Natural killer cell (primary cell): ENCODE results near the gene TPI1. TPM values are rescaled to one million over a fixed set of nuclear protein-coding genes. Genes with fewer than 3 reads are reported as not detected.

Experiments
- ATAC-seq, 3 donors: fragments of 150-1000 bp in 2 of 3; fragments of 200-7000 bp in 1 of 3; cut with Tn5 transposase; 1 replicate in 1 of 3; 2 replicates in 2 of 3; pipeline ENCODE4 v1.10.0; 2021; ENCODE audit warnings: mild to moderate bottlenecking in 2 of 3, moderate library complexity in 2 of 3
- DNase-seq, 2 donors: peaks; one replicate each; pipeline versions ENCODE4 v3.0.0 to v3.0.0-alpha.2; 2013 to 2021; ENCODE audit warnings: mixed read lengths in 1 of 2
- H3K27ac ChIP-seq: one replicate; pipeline ENCODE4 v1.5.1; 2013; ENCODE audit warnings: mild to moderate bottlenecking, low read length
- H3K27me3 ChIP-seq: one replicate; pipeline ENCODE4 v1.6.1; 2013; ENCODE audit warnings: low read length; ENCODE audit not compliant: control insufficient read depth, insufficient read depth
- H3K36me3 ChIP-seq: one replicate; pipeline ENCODE4 v1.6.1; 2013; ENCODE audit warnings: low read length; ENCODE audit not compliant: control insufficient read depth, insufficient read depth
- H3K4me1 ChIP-seq: one replicate; pipeline ENCODE4 v1.6.1; 2013; ENCODE audit warnings: low read length; ENCODE audit not compliant: control insufficient read depth, insufficient read depth
- H3K4me3 ChIP-seq: one replicate; pipeline ENCODE4 v1.5.1; 2013; ENCODE audit warnings: low read length
- H3K9me3 ChIP-seq: one replicate; pipeline ENCODE4 v1.6.1; 2013; ENCODE audit warnings: low read length; ENCODE audit not compliant: control insufficient read depth, insufficient read depth
- H3K27ac Mint-ChIP-seq, 2 donors: one replicate each; pipeline ENCODE4 v1.8.0; 2022; ENCODE audit warnings: mild to moderate bottlenecking in 2 of 2, mixed read lengths in 2 of 2, moderate library complexity in 1 of 2
- H3K27me3 Mint-ChIP-seq, 2 donors: one replicate each; pipeline ENCODE4 v1.8.0; 2022; ENCODE audit warnings: low read depth in 2 of 2, mixed read lengths in 2 of 2
- H3K36me3 Mint-ChIP-seq: one replicate; pipeline ENCODE4 v1.8.0; 2022; ENCODE audit warnings: mixed read lengths
- H3K4me1 Mint-ChIP-seq, 2 donors: one replicate each; pipeline ENCODE4 v1.8.0; 2022; ENCODE audit warnings: mixed read lengths in 2 of 2
- H3K4me3 Mint-ChIP-seq: one replicate; pipeline ENCODE4 v1.8.0; 2022; ENCODE audit warnings: mild to moderate bottlenecking, moderate library complexity, mixed read lengths
- H3K9me3 Mint-ChIP-seq, 2 donors: one replicate each; pipeline ENCODE4 v1.8.0; 2022; ENCODE audit warnings: mixed read lengths in 2 of 2
- WGBS: methylation state at CpG from one replicate; pipeline ENCODE4 v1.1.7; 2013; ENCODE audit warnings: missing lambda C conversion rate; ENCODE audit not compliant: insufficient coverage; 5-methylcytosine and 5-hydroxymethylcytosine counted together
- intact Hi-C: fragments of 100-400 bp; cut with micrococcal nuclease; formaldehyde crosslinking; loops from one replicate; pipeline ENCODE4 v1.14.2; 2022
- total RNA-seq, 4 donors: library from RNA; stranded (reverse); fragments of 120-200 nt in 1 of 4; gene quantifications; one replicate each; pipeline versions ENCODE4 v1.2.3 to v1.2.4, GENCODE V29; 2013 to 2022
- TF ChIP-seq, protein P1 (sequence below): fragments of 200-600 bp; IDR thresholded peaks from one replicate; pipeline ENCODE4 v1.8.0; 2022; ENCODE audit warnings: antibody characterized with exemption

Gene TPI1
- total RNA-seq, 3 donors from 2014 or later (not counting 1 experiment from before 2014, with no cell fraction given): 167 to 196 (median 189) TPM

DNA sequence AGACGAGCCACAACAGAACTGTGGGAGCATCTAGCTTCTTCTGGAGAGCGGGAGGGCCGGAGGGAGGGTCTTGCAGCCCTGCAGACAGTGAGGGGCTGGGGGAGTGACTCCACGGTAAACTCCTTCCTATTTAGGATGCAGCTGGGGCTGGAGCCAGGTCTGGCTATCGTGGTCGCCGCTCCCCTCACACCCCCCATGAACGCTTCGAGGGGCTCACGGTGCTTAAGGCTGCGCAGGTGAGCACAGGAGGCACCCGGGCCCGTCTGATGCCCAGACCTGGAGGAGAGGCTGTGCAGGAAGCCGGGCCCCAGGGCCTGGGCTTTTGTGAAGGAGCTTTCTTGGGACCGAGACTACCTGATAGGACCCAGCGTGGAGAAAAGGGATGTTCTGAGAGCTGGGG, 30.5 kb upstream of the TPI1 start:
- 86% methylated on average over 16 of the region's 16 CpGs for WGBS
- H3K27me3 ChIP-seq: no peaks in the 10 kb centered on the region
- H3K36me3 ChIP-seq: no peaks in the 10 kb centered on the region
- DNase-seq (no peak), ATAC-seq (no peak)
- Mint-ChIP-seq H3K9me3 (no peaks in the 10 kb centered on the region), H3K27ac (no peak overlapping the region), H3K4me1 (no peaks in the 10 kb centered on the region), H3K4me3 (no peak overlapping the region), H3K36me3 (no peaks in the 10 kb centered on the region), H3K27me3 (peaks cover under 1 to 4% of the 10 kb centered on the region in 2 donors)
- H3K4me1 ChIP-seq: peaks cover 4% of the 10 kb centered on the region
- TF ChIP-seq, protein P1, sequence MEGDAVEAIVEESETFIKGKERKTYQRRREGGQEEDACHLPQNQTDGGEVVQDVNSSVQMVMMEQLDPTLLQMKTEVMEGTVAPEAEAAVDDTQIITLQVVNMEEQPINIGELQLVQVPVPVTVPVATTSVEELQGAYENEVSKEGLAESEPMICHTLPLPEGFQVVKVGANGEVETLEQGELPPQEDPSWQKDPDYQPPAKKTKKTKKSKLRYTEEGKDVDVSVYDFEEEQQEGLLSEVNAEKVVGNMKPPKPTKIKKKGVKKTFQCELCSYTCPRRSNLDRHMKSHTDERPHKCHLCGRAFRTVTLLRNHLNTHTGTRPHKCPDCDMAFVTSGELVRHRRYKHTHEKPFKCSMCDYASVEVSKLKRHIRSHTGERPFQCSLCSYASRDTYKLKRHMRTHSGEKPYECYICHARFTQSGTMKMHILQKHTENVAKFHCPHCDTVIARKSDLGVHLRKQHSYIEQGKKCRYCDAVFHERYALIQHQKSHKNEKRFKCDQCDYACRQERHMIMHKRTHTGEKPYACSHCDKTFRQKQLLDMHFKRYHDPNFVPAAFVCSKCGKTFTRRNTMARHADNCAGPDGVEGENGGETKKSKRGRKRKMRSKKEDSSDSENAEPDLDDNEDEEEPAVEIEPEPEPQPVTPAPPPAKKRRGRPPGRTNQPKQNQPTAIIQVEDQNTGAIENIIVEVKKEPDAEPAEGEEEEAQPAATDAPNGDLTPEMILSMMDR: no peak
- H3K9me3 ChIP-seq: no peaks in the 10 kb centered on the region
- no peak overlapping the region for H3K4me3 ChIP-seq
- intact Hi-C loops: no loop called here
- H3K27ac ChIP-seq: no peak overlapping the region

DNA sequence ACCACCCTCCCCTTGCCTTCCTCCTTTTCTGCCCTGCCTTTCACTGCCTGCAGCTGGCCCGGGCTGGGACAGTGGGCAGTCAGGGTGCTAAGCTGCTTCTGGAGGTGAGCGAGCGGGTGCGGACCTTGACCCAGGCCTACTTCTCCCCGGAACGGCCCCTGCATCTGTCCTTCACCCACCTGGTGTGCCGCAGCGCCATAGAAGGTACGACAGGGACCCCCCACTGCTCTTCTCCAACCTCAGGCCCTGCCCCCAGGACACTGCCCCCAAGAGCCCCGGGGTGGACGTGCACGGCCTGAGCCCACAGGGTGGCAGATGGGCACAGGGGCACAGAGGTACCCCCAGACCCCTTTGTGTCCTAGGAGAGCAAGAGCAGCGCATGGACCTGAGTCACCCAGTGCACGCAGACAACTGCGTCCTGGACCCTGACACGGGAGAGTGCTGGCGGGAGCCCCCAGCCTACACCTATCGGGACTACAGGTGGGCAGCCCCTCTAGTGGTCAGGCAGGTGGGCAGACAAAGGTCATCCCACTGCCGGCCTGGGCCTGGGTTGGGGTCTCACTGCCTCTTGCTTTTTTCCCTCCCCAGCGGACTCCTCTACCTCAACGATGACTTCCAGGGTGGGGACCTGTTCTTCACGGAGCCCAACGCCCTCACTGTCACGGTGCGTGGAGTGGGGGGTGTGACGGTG, 29.8 kb upstream of the TPI1 start:
- intact Hi-C loops: no loop called here
- Mint-ChIP-seq H3K27ac (no peak overlapping the region), H3K4me1 (no peaks in the 10 kb centered on the region), H3K27me3 (no peaks in the 10 kb centered on the region), H3K36me3 (no peaks in the 10 kb centered on the region), H3K4me3 (no peak overlapping the region), H3K9me3 (no peaks in the 10 kb centered on the region)
- Histone ChIP-seq H3K27ac (no peak overlapping the region), H3K4me1 (peaks cover 4% of the 10 kb centered on the region), H3K4me3 (no peak overlapping the region), H3K36me3 (no peaks in the 10 kb centered on the region), H3K27me3 (no peaks in the 10 kb centered on the region), H3K9me3 (no peaks in the 10 kb centered on the region)
- no peak for ATAC-seq
- TF ChIP-seq, protein P1: no peak
- WGBS: 95% methylated on average over 26 of the region's 26 CpGs
- no peak for DNase-seq

DNA sequence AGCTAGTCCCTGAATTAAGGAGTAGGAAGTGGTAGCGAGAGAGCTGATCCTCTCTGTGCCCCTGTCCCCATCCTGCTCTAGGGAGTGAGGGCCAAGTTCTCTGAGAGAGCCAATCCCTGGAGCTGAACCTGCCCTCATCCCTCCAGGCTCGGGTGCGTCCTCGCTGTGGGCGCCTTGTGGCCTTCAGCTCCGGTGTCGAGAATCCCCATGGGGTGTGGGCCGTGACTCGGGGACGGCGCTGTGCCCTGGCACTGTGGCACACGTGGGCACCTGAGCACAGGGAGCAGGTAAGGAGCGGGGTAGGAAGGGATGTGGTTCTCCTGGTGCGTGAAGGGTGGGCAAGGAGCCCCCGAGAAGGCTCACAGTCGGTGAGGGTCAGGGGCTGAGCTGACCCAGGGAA, 28.5 kb upstream of the TPI1 start:
- H3K4me3 Mint-ChIP-seq: no peak overlapping the region
- no peaks in the 10 kb centered on the region for H3K4me1 Mint-ChIP-seq
- whole genome bisulfite sequencing: 93% methylated on average over 16 of the region's 16 CpGs

More for the DNA sequence above, 28.5 kb upstream of the TPI1 start:
- H3K27me3 ChIP-seq: no peaks in the 10 kb centered on the region
- TF ChIP-seq, protein P1: no peak
- H3K4me1 ChIP-seq: peaks cover 4% of the 10 kb centered on the region
- H3K36me3 ChIP-seq: no peaks in the 10 kb centered on the region
- ATAC-seq (no peak), DNase-seq (no peak)
- H3K4me3 ChIP-seq: no peak overlapping the region
- no peaks in the 10 kb centered on the region for H3K36me3 Mint-ChIP-seq
- H3K9me3 Mint-ChIP-seq: no peaks in the 10 kb centered on the region
- no peak overlapping the region for H3K27ac Mint-ChIP-seq
- H3K27me3 Mint-ChIP-seq: no peaks in the 10 kb centered on the region
- no peaks in the 10 kb centered on the region for H3K9me3 ChIP-seq
- H3K27ac ChIP-seq: no peak overlapping the region
- intact Hi-C loops: no loop called here
